ENCODE data around the gene VEGFC. TPM values are rescaled to one million over a fixed set of nuclear protein-coding genes. Genes with fewer than 3 reads are reported as not detected.

VEGFC gene
- total and polyA plus RNA-seq, 9 donors = 3.2 to 19.5 (median 5.4) TPM

DNA sequence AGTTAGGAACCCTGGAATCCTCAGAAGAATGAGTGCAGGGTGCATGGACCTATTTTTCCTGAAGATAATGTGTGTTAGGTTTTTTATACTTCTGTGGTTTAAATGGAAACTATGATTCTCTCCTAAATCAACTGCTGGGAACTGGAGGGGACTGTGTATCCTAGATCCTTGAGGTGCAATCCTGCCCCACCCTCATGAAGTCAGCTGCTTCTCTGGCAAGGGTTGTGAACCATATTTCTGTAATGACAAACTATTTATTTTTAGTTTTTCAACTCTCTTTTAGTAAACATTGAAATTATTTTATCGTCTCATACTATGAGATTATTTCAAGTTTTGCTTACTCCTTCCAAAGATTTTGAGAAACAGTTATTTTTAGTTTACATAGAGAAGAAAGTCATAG lies 25.8 kb upstream of the VEGFC start:
- Histone ChIP-seq H3K4me3 (no peak overlapping the region), H3K27ac (no peak overlapping the region), H3K4me1 (ENCODE audit: insufficient read depth) (no peaks in the 10 kb centered on the region), H3K9me3 (no peaks in the 10 kb centered on the region), H3K27me3 (no peaks in the 10 kb centered on the region), H3K36me3 (no peaks in the 10 kb centered on the region)
- WGBS, 3 donors = 21 to 35% (median 22%) methylated on average over 1 of the region's 1 CpG
- no peak for DNase-seq
- intact Hi-C loops (cut with DNase I) = no loop called here
- TF ChIP-seq, protein P1, sequence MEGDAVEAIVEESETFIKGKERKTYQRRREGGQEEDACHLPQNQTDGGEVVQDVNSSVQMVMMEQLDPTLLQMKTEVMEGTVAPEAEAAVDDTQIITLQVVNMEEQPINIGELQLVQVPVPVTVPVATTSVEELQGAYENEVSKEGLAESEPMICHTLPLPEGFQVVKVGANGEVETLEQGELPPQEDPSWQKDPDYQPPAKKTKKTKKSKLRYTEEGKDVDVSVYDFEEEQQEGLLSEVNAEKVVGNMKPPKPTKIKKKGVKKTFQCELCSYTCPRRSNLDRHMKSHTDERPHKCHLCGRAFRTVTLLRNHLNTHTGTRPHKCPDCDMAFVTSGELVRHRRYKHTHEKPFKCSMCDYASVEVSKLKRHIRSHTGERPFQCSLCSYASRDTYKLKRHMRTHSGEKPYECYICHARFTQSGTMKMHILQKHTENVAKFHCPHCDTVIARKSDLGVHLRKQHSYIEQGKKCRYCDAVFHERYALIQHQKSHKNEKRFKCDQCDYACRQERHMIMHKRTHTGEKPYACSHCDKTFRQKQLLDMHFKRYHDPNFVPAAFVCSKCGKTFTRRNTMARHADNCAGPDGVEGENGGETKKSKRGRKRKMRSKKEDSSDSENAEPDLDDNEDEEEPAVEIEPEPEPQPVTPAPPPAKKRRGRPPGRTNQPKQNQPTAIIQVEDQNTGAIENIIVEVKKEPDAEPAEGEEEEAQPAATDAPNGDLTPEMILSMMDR (IDR thresholded peaks at IDR 0.05) = no peak
- TF ChIP-seq POLR2A (IDR thresholded peaks at IDR 0.05) = no peak
- no peak for TF ChIP-seq EP300 (IDR thresholded peaks at IDR 0.05)

DNA sequence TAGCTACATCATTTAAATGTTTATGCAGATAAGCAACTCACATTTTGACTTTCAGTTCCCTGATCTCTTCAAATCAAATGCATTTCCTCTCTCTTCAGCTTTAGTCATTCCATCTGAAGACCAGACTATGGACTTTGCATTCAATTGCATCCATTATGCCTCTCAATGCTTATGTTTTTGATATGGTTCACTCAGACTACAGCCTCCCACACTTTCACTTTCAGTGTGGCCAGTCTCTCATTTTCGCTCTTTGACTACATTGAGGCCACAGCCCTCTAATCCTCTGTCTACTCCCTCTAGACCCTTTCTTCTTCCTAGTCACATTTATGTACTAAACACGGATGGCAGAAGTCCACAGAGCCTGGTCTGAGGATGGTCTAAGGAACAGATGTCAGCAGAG lies 24.5 kb upstream of the VEGFC start:
- intact Hi-C loops (cut with DNase I) = no loop called here
- WGBS, 3 donors = 93 to 95% (median 95%) methylated on average over 2 of the region's 2 CpGs
- H3K36me3 ChIP-seq = no peaks in the 10 kb centered on the region
- H3K27me3 ChIP-seq = no peaks in the 10 kb centered on the region
- H3K4me3 ChIP-seq = no peak overlapping the region
- H3K9me3 ChIP-seq = no peaks in the 10 kb centered on the region
- no peaks in the 10 kb centered on the region for H3K4me1 ChIP-seq (ENCODE audit: insufficient read depth)
- DNase-seq = no peak
- no peak overlapping the region for H3K27ac ChIP-seq
- TF ChIP-seq POLR2A (IDR thresholded peaks at IDR 0.05) = no peak
- TF ChIP-seq, protein P1 (IDR thresholded peaks at IDR 0.05) = no peak
- TF ChIP-seq EP300 (IDR thresholded peaks at IDR 0.05) = no peak

DNA sequence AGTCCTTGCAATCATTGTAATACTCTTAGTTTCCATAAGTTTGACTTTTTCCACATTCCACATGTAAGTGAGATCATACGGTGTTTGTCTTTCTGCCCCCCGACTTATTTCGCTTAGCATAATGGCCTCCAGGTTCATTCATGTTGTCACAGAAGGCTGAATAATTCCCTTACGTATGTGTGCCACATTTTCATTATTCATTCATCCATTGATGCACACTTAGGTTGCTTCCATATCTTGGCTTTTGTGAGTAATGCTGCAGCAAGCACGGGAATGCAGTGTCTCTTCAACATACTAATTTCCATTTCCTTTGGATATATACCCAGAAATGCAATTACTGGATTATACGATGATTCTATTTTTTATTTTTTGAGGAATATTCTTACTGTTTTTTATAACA lies 22.0 kb upstream of the VEGFC start:
- Histone ChIP-seq H3K27me3 (no peaks in the 10 kb centered on the region), H3K36me3 (no peaks in the 10 kb centered on the region), H3K4me3 (no peak overlapping the region), H3K27ac (no peak overlapping the region), H3K9me3 (no peaks in the 10 kb centered on the region), H3K4me1 (ENCODE audit: insufficient read depth) (no peaks in the 10 kb centered on the region)
- intact Hi-C loops (cut with DNase I) = no loop called here
- TF ChIP-seq POLR2A (IDR thresholded peaks at IDR 0.05) = no peak
- TF ChIP-seq, protein P1 (IDR thresholded peaks at IDR 0.05) = no peak
- TF ChIP-seq EP300 (IDR thresholded peaks at IDR 0.05) = no peak
- 86 to 89% (median 87%) methylated on average over 6 of the region's 6 CpGs for WGBS, 3 donors
- DNase-seq = no peak

DNA sequence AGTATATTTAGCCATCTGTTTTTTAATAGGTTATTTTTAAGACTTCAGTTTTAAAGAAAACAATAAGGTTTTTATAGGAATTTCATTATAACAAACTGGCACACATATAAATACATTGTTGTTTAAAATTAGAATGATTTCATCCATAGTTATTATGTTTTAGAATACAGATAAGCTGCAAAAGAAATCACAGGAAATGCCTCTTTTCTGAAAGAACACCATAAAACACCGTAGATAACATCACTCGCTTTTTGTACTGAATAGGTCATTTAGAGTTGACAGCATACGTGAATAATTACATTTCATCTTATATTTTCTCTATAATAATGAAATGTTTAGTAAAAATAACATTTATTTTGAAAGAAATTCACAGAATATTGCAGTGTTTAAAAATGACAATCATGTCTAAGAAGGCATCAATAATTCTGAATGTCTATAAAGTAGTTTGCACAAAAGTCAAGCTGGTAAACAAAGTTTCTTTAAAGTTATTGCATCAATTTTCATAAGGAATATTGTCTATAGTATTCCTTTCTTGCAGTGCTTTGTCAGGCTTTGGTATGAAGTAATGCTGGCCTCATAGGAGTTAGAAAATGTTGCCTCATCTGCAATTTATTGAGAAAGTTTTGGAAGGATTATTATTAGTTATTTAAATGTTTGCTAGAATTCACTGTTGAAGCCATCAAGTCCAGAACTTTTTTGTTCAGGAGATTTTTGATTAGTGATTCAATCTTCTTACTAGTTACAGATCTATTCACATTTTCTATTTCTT lies 17.9 kb upstream of the VEGFC start:
- Histone ChIP-seq H3K4me3 (no peak overlapping the region), H3K4me1 (ENCODE audit: insufficient read depth) (no peaks in the 10 kb centered on the region), H3K27ac (no peak overlapping the region), H3K36me3 (no peaks in the 10 kb centered on the region), H3K9me3 (no peaks in the 10 kb centered on the region), H3K27me3 (no peaks in the 10 kb centered on the region)
- no peak for DNase-seq
- 50 to 60% (median 58%) methylated on average over 3 of the region's 3 CpGs for WGBS, 3 donors
- TF ChIP-seq POLR2A (IDR thresholded peaks at IDR 0.05) (no peak), EP300 (IDR thresholded peaks at IDR 0.05) (no peak)
- TF ChIP-seq, protein P1 (IDR thresholded peaks at IDR 0.05) = no peak
- intact Hi-C loops (cut with DNase I) = no loop called here

All from ovary (tissue), 9 donors.